ENCODE measurements around the gene PASK. TPM values are rescaled to one million over a fixed set of nuclear protein-coding genes. Genes with fewer than 3 reads are reported as not detected.

PASK gene
- total and polyA plus RNA-seq, 10 donors, result 8.0 to 35.6 (median 17.6) TPM

- no peak for DNase-seq
- intact Hi-C loops (cut with DNase I; ENCODE audit: low total_unique reads), result no loop called here
- H3K4me3 ChIP-seq, result no peak overlapping the region
- peaks cover 0 to 5% (median 0%) of the 10 kb centered on the region in 6 donors for H3K4me1 ChIP-seq
- H3K27ac ChIP-seq, result no peak overlapping the region
- no peak for TF ChIP-seq POLR2A (IDR thresholded peaks at IDR 0.05)
- no peak for TF ChIP-seq CTCF (IDR thresholded peaks at IDR 0.05 in 8 of 11, conservative IDR thresholded peaks at IDR 0.05 in 3 of 11)
- no peak for TF ChIP-seq POLR2AphosphoS5 (IDR thresholded peaks at IDR 0.05)
- H3K27me3 ChIP-seq (replicated peaks in 1 of 7), result no peaks in the 10 kb centered on the region
- H3K36me3 ChIP-seq, result peaks cover 0 to 92% (median 47%) of the 10 kb centered on the region in 6 donors
- H3K9me3 ChIP-seq, result no peaks in the 10 kb centered on the region
- whole genome bisulfite sequencing, 5 donors, result 90 to 97% (median 95%) methylated on average over 12 of the region's 12 CpGs
Observed at GRCh38 chr2:241180495-241180894, 31.2 kb upstream of the PASK start.

- WGBS, 5 donors, result 68 to 81% (median 78%) methylated on average over 4 of the region's 4 CpGs
- intact Hi-C loops (cut with DNase I; ENCODE audit: low total_unique reads), result no loop called here
Observed at GRCh38 chr2:241179899-241180298, 30.6 kb upstream of the PASK start.

GRCh38 chr2:241178961-241179360 lies 29.7 kb upstream of the PASK start:
- intact Hi-C loops (cut with DNase I; ENCODE audit: low total_unique reads), result no loop called here
- DNase-seq, result no peak
- peaks cover 0 to 100% (median 52%) of the 10 kb centered on the region in 6 donors for H3K36me3 ChIP-seq
- no peak overlapping the region for H3K4me3 ChIP-seq
- H3K4me1 ChIP-seq, result peaks cover 0 to 5% (median 0%) of the 10 kb centered on the region in 6 donors
- TF ChIP-seq POLR2AphosphoS5 (IDR thresholded peaks at IDR 0.05) (no peak), CTCF (IDR thresholded peaks at IDR 0.05 in 8 of 11, conservative IDR thresholded peaks at IDR 0.05 in 3 of 11) (no peak), POLR2A (IDR thresholded peaks at IDR 0.05) (no peak)
- H3K9me3 ChIP-seq, result no peaks in the 10 kb centered on the region
- no peaks in the 10 kb centered on the region for H3K27me3 ChIP-seq (replicated peaks in 1 of 7)
- peak overlapping the region in 5 of 8 donors; percentile 23 to 69 (median 43) for H3K27ac ChIP-seq
- WGBS, 5 donors, result 77 to 89% (median 80%) methylated on average over 4 of the region's 4 CpGs

More at GRCh38 chr2:241179899-241180298, 30.6 kb upstream of the PASK start:
- no peaks in the 10 kb centered on the region for H3K9me3 ChIP-seq
- peaks cover 0 to 5% (median 0%) of the 10 kb centered on the region in 6 donors for H3K4me1 ChIP-seq
- TF ChIP-seq CTCF (IDR thresholded peaks at IDR 0.05 in 8 of 11, conservative IDR thresholded peaks at IDR 0.05 in 3 of 11) (no peak), POLR2AphosphoS5 (IDR thresholded peaks at IDR 0.05) (peak in 1 of 3 donors; percentile 46), POLR2A (IDR thresholded peaks at IDR 0.05) (no peak)
- peaks cover 0 to 98% (median 48%) of the 10 kb centered on the region in 6 donors for H3K36me3 ChIP-seq
- no peaks in the 10 kb centered on the region for H3K27me3 ChIP-seq (replicated peaks in 1 of 7)
- no peak overlapping the region for H3K4me3 ChIP-seq
- DNase-seq, result no peak
- peak overlapping the region in 5 of 8 donors; percentile 23 to 69 (median 43) for H3K27ac ChIP-seq

- Histone ChIP-seq H3K9me3 (no peaks in the 10 kb centered on the region), H3K27ac (no peak overlapping the region), H3K4me1 (peaks cover 0 to 5% (median 0%) of the 10 kb centered on the region in 6 donors), H3K27me3 (replicated peaks in 1 of 7) (no peaks in the 10 kb centered on the region), H3K4me3 (no peak overlapping the region), H3K36me3 (peaks cover 0 to 99% (median 42%) of the 10 kb centered on the region in 6 donors)
- TF ChIP-seq POLR2A (IDR thresholded peaks at IDR 0.05) (no peak), POLR2AphosphoS5 (IDR thresholded peaks at IDR 0.05) (no peak), CTCF (IDR thresholded peaks at IDR 0.05 in 8 of 11, conservative IDR thresholded peaks at IDR 0.05 in 3 of 11) (no peak)
- intact Hi-C loops (cut with DNase I; ENCODE audit: low total_unique reads), result no loop called here
- WGBS, 5 donors, result 93 to 99% (median 96%) methylated on average over 10 to 12 of the region's 12 CpGs
- DNase-seq, result no peak
Observed at GRCh38 chr2:241177526-241178334, 28.5 kb upstream of the PASK start.

All from spleen (tissue), 11 donors.